ENCODE measurements around the gene TWIST2. TPM values are rescaled to one million over a fixed set of nuclear protein-coding genes. Genes with fewer than 3 reads are reported as not detected.

Gene TWIST2
- total RNA-seq, 4 donors from 2014 or later, result 90.8 to 141 (median 116) TPM

DNA sequence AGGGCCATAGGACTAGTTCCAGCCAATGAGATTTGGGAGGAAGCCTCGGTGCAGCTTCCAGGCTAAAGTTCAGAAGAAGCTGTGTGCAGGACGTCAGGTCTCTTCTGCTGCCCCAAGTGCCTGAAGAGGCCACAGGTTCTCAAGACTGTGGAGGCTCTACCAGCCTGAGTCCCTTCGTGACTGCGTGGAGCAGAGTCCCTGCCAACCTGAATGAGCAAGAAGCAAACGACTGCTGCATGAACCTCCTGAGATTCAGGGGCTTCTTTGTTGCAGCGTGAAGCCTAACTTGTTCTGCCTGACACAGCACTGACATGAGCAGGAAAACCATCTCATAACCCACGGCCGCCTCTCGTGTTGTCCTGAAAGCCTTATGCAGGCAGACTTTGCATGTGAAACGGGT lies 39.7 kb downstream of the TWIST2 start:
- no peak for DNase-seq (ENCODE audit: low spot score)

DNA sequence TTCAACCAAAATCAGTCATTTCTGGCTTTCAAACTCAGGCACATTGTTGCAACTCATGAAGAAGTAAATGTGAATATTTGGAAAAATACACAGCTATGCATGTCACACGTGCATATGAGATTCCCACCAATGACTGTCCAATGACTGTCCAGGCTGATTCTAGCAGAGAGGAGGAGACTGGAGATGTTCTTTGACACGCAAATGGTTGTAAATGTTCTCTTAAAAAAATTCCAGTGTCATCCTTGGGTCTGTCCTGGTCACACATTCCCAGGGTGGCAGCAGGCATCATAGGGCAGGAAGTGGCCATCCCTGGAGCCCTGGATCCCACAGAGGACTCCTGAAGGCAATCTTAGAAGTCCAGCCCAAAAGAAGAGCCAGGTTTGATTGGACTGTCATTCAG lies 40.9 kb downstream of the TWIST2 start:
- DNase-seq (ENCODE audit: low spot score) (no peak), ATAC-seq (ENCODE audit: low FRiP score) (no peak)
- TF ChIP-seq, protein P1, sequence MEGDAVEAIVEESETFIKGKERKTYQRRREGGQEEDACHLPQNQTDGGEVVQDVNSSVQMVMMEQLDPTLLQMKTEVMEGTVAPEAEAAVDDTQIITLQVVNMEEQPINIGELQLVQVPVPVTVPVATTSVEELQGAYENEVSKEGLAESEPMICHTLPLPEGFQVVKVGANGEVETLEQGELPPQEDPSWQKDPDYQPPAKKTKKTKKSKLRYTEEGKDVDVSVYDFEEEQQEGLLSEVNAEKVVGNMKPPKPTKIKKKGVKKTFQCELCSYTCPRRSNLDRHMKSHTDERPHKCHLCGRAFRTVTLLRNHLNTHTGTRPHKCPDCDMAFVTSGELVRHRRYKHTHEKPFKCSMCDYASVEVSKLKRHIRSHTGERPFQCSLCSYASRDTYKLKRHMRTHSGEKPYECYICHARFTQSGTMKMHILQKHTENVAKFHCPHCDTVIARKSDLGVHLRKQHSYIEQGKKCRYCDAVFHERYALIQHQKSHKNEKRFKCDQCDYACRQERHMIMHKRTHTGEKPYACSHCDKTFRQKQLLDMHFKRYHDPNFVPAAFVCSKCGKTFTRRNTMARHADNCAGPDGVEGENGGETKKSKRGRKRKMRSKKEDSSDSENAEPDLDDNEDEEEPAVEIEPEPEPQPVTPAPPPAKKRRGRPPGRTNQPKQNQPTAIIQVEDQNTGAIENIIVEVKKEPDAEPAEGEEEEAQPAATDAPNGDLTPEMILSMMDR (IDR thresholded peaks at IDR 0.05), result no peak

More for the DNA sequence above, 39.7 kb downstream of the TWIST2 start:
- no peak for ATAC-seq (ENCODE audit: low FRiP score)
- TF ChIP-seq, protein P1 (IDR thresholded peaks at IDR 0.05), result no peak

DNA sequence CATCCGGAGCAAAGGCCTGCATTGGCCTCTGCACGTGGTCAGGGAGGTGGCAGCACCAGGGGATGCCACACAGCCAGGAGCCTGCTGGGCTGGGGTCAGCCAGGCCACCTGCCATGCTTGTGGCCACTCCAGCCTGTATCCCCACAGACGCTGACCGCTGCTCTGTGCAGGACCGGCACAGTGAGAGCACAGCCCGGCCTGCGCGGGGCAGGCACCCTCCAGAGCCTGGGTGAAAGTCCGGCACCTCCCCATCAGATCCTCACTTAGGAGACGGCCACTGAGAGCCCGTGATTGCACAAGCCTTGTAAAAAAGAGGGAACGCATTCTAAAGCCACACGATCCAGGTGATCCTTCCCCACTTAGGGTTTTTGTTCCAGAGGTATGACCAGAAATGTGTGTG lies 42.2 kb downstream of the TWIST2 start:
- no peak for DNase-seq (ENCODE audit: low spot score)
- TF ChIP-seq, protein P1 (IDR thresholded peaks at IDR 0.05), result no peak
- ATAC-seq (ENCODE audit: low FRiP score), result no peak

DNA sequence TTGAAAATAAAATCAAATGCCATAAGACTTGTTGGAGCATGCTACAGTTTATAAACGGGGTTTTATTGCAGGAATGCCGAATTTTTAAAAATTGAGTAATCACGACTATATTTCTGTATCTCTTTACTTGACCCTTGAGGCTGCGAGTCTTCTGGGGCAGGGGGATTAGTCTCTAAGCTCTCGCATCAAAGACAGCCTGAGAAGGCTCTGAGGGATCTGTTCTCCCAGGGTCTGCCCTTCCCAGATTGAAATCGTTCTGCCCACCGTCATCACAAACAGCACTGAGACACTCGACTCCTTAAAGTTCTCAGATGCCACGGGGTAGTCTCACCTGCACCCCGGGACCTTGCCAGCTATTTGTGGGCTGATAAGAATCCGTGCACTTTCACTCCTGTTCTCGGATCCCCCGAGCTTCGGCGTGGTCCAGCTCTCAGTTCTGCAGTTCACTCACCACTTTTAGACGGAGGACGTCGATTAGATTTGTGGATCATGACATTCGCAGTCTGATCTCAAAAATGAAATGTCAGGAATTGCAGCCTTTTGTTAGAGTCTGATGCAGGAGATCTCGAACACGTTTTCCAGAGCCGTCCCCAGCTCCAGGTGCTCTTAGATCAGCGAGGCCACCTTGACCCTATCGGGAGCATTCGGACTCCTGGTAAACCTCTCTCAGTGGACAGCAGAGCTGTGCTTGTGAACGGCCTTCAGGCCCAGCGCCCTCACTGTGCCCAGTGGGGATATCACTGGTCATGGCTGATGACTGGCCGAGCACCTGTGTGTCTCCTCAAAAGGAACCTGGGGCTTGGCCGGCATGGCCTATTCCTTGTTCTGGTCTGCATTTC lies 43.0 kb downstream of the TWIST2 start:
- DNase-seq (ENCODE audit: low spot score), result no peak
- TF ChIP-seq, protein P1 (IDR thresholded peaks at IDR 0.05), result no peak
- ATAC-seq (ENCODE audit: low FRiP score), result no peak

DNA sequence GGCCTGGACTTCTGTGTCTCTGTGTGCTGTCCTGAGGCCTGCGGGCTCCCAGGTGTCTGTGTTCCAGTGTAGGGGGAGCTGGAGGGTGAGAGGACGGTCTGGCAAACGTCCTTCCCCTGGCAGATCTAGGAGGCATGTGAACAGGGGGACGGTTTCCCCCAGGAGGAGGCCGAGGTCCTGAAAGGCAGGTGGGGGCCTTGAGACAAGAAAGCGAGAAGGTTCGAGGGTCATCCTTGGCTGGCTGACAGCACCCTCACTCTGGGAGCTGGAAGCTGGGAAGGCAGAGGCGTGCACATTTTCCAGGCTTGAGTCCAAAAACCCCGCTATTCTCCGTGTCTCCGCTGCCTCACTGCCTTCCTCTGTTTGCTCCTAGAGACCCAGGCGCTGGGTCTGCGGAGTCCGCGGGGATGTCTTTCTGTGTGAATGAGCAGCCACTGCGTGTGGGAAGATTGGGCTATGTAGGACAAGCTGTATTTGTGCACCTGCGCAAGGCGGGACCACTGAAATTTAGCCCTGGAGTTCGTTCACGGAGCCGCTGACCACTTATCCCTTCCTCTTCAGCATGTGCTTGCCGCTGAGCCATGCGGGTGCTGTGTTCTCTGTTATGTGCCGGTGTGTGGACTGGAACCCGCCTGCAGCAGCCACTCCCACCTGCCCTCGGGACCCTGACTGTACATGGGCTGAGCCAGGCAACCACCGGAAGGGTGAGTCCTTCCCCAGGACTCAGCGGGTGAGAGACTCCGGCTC lies 43.7 kb downstream of the TWIST2 start:
- TF ChIP-seq, protein P1 (IDR thresholded peaks at IDR 0.05), result no peak
- ATAC-seq (ENCODE audit: low FRiP score) (no peak), DNase-seq (ENCODE audit: low spot score) (no peak)

DNA sequence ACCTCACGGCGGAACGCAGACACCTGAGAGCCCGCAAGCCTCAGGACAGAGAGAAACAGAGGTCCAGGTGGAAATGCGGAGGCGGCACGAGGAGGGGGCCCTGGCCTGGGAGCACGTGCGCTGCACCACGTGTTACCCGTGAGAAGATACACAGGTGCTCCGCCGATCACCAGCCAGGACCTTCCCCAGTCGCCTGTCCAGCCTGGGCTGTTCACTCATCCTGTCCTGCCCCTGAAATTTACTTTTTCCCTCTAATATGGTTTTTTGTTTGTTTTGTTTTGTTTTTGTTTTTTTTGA lies 44.3 kb downstream of the TWIST2 start:
- TF ChIP-seq, protein P1 (IDR thresholded peaks at IDR 0.05), result no peak
- DNase-seq (ENCODE audit: low spot score) (no peak), ATAC-seq (ENCODE audit: low FRiP score) (no peak)

All from omental fat pad (tissue), 4 donors.